Neural crest cell (in vitro differentiated cells): ENCODE results near the gene LPAR3. TPM values are rescaled to one million over a fixed set of nuclear protein-coding genes. Genes with fewer than 3 reads are reported as not detected.

ENCODE experiments used
- DNase-seq: peaks from one replicate; pipeline ENCODE4 v3.0.0; 2021; ENCODE audit warnings: low read depth, mixed read lengths, low spot score
- H3K27ac Mint-ChIP-seq: one replicate; pipeline ENCODE4 v1.8.0; 2021; ENCODE audit warnings: mild to moderate bottlenecking, mixed read lengths; ENCODE audit not compliant: unreplicated experiment
- H3K27me3 Mint-ChIP-seq: 2 replicates; pipeline ENCODE4 v1.8.0; 2021; ENCODE audit warnings: low read depth, mild to moderate bottlenecking, mixed read lengths
- H3K36me3 Mint-ChIP-seq: 2 replicates; pipeline ENCODE4 v1.8.0; 2021; ENCODE audit warnings: low read depth, mild to moderate bottlenecking, mixed read lengths
- H3K4me1 Mint-ChIP-seq: 2 replicates; pipeline ENCODE4 v1.8.0; 2021; ENCODE audit warnings: mixed read lengths
- H3K4me3 Mint-ChIP-seq: one replicate; pipeline ENCODE4 v1.8.0; 2021; ENCODE audit warnings: mild to moderate bottlenecking, mixed read lengths
- H3K9me3 Mint-ChIP-seq: 2 replicates; pipeline ENCODE4 v1.8.0; 2021; ENCODE audit warnings: mixed read lengths
- total RNA-seq: library from RNA; stranded (reverse); gene quantifications from 2 replicates; pipeline ENCODE4 v1.2.1, GENCODE V29; 2021
- TF ChIP-seq, protein P1 (sequence below): fragments of 200-600 bp; sonication (generic); conservative IDR thresholded peaks from 2 replicates; pipeline ENCODE4 v1.5.0; 2021; ENCODE audit warnings: antibody characterized with exemption, mild to moderate bottlenecking

LPAR3 gene
- total RNA-seq, 1 donor from 2014 or later = 1.3 TPM

- Mint-ChIP-seq H3K27ac (peak overlapping the region; percentile 45), H3K4me1 (peaks cover 3% of the 10 kb centered on the region)
- TF ChIP-seq, protein P1, sequence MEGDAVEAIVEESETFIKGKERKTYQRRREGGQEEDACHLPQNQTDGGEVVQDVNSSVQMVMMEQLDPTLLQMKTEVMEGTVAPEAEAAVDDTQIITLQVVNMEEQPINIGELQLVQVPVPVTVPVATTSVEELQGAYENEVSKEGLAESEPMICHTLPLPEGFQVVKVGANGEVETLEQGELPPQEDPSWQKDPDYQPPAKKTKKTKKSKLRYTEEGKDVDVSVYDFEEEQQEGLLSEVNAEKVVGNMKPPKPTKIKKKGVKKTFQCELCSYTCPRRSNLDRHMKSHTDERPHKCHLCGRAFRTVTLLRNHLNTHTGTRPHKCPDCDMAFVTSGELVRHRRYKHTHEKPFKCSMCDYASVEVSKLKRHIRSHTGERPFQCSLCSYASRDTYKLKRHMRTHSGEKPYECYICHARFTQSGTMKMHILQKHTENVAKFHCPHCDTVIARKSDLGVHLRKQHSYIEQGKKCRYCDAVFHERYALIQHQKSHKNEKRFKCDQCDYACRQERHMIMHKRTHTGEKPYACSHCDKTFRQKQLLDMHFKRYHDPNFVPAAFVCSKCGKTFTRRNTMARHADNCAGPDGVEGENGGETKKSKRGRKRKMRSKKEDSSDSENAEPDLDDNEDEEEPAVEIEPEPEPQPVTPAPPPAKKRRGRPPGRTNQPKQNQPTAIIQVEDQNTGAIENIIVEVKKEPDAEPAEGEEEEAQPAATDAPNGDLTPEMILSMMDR = no peak
Measured at GRCh38 chr1:84773933-84774497, 119.0 kb downstream of the LPAR3 start.

DNA sequence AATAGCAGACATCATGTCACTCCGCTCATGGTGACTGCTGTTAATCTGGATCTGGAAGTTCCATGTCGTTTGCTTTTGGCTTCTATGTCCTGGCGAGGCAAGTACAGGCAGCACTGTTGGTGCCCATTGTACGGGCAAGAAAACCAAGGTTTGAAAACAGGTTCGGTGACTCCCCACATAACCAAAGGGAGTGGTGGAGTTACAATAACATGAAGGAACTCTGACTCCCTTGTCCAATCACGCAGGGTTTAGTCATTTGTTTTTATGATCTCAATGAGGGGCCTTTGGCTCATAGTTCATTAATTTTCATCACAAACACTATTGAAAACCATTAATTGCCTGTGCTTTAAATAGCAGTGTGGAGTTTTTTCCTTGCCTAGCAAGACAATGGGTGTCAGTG, 119.8 kb downstream of the LPAR3 start:
- Mint-ChIP-seq H3K27me3 (no peaks in the 10 kb centered on the region), H3K36me3 (no peaks in the 10 kb centered on the region), H3K4me1 (peaks cover 3% of the 10 kb centered on the region), H3K4me3 (no peak overlapping the region), H3K27ac (peak overlapping the region; percentile 52), H3K9me3 (no peaks in the 10 kb centered on the region)
- DNase-seq = no peak
- TF ChIP-seq, protein P1 = no peak

More at GRCh38 chr1:84773933-84774497, 119.0 kb downstream of the LPAR3 start:
- no peak for DNase-seq
- Mint-ChIP-seq H3K36me3 (no peaks in the 10 kb centered on the region), H3K27me3 (no peaks in the 10 kb centered on the region), H3K9me3 (no peaks in the 10 kb centered on the region), H3K4me3 (no peak overlapping the region)

GRCh38 chr1:84772428-84772943, 120.5 kb downstream of the LPAR3 start:
- no peak overlapping the region for H3K4me3 Mint-ChIP-seq
- H3K27me3 Mint-ChIP-seq = no peaks in the 10 kb centered on the region
- H3K4me1 Mint-ChIP-seq = peaks cover 3% of the 10 kb centered on the region
- TF ChIP-seq, protein P1 = peak; percentile 96
- no peaks in the 10 kb centered on the region for H3K36me3 Mint-ChIP-seq
- peak; percentile 84 for DNase-seq
- no peak overlapping the region for H3K27ac Mint-ChIP-seq
- H3K9me3 Mint-ChIP-seq = no peaks in the 10 kb centered on the region

- H3K4me1 Mint-ChIP-seq = peaks cover 3% of the 10 kb centered on the region
- TF ChIP-seq, protein P1 = no peak
- H3K4me3 Mint-ChIP-seq = no peak overlapping the region
- DNase-seq = no peak
- H3K9me3 Mint-ChIP-seq = no peaks in the 10 kb centered on the region
- H3K27me3 Mint-ChIP-seq = no peaks in the 10 kb centered on the region
- no peaks in the 10 kb centered on the region for H3K36me3 Mint-ChIP-seq
- no peak overlapping the region for H3K27ac Mint-ChIP-seq
Measured at GRCh38 chr1:84771895-84772294, 121.1 kb downstream of the LPAR3 start.

DNA sequence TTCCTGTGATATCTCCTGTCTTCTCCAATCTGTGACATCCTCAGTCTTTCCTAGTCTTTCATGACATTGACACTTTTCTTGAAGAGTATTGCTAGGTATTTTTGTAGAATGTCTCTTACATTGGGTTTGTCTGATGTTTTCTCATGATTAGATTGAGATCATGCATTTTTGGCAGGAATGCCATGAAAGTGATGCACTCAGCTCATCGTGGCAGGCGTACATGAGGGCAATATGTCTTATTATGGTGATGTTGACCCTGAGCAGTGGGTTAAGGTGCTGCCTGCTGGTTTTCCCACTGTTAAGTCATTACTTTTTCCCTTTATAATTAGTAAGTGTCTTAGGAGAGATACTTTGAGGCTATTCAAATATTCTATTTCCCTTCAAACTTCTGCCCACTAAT, 122.5 kb downstream of the LPAR3 start:
- Mint-ChIP-seq H3K4me1 (peaks cover 3% of the 10 kb centered on the region), H3K9me3 (no peaks in the 10 kb centered on the region), H3K27me3 (peaks cover 3% of the 10 kb centered on the region), H3K36me3 (no peaks in the 10 kb centered on the region), H3K27ac (no peak overlapping the region), H3K4me3 (no peak overlapping the region)
- DNase-seq = no peak
- TF ChIP-seq, protein P1 = no peak
